K562 (cell line): Measurements from ENCODE around the gene HACD1. TPM values are rescaled to one million over a fixed set of nuclear protein-coding genes. Genes with fewer than 3 reads are reported as not detected.

Experiments
- BACH1 ChIP-seq: fragments of 200-800 bp; sonication (Bioruptor generic); IDR thresholded peaks from 2 replicates; pipeline ENCODE4 v1.6.1; 2016; ENCODE audit warnings: missing genetic modification characterization, missing compliant biosample characterization
- FIP1L1 ChIP-seq: fragments of 200-400 bp; formaldehyde crosslinking; IDR thresholded peaks from 2 replicates; pipeline ENCODE4 v1.6.1; 2018; ENCODE audit warnings: mild to moderate bottlenecking, low read depth, low read length; ENCODE audit not compliant: poor library complexity, severe bottlenecking
- FUS ChIP-seq: fragments of 200-400 bp; formaldehyde crosslinking; optimal IDR thresholded peaks from 2 replicates; pipeline ENCODE3; 2017; ENCODE audit warnings: low read depth, low read length
- SMC3 ChIP-seq: conservative IDR thresholded peaks from 2 replicates; pipeline ENCODE4 v1.6.1; 2011; ENCODE audit warnings: low read depth, low read length, improper control_type of control experiment; ENCODE audit not compliant: insufficient read depth
- YBX1 ChIP-seq: fragments of 450-650 bp; IDR thresholded peaks from 2 replicates; pipeline ENCODE4 v1.7.1; 2016; ENCODE audit warnings: mild to moderate bottlenecking
- polyA plus RNA-seq, 8 experiments: library from polyadenylated mRNA; depleted of rRNA in 4 of 8; stranded (reverse) in 5 of 8; unstranded in 3 of 8; fragments of >200 nt; fragmentation: Nextera tagmentation in 2 of 8; fragmentation: Illumina TruSeq in 1 of 8; extraction: Ambion mirVana in 2 of 8; extraction: Trizol in 1 of 8; gene quantifications; 2 replicates each; pipeline versions ENCODE4 v1.2.1 to v1.2.3, GENCODE V29; 2011 to 2014; ENCODE audit warnings: inconsistent platforms in 1 of 8, missing spikeins in 1 of 8
- total RNA-seq, 7 experiments: library from RNA; depleted of rRNA in 6 of 7; stranded (reverse); fragments of >200 nt in 6 of 7; fragmentation: Illumina TruSeq in 2 of 7; extraction: Trizol in 2 of 7; gene quantifications; 2 replicates each; pipeline versions ENCODE4 v1.2.1 to v1.2.3, GENCODE V29; 2011 to 2021; ENCODE audit warnings: low replicate concordance in 1 of 7
- TF ChIP-seq, protein P1 (sequence below): fragments of 250-450 bp; sonication (Bioruptor Pico); IDR thresholded peaks from 2 replicates; pipeline ENCODE4 v1.5.0; 2021
- TF ChIP-seq, protein P2 (sequence below): fragments of 250-450 bp; sonication (Bioruptor Pico); IDR thresholded peaks from 2 replicates; pipeline ENCODE4 v1.8.0; 2022; ENCODE audit warnings: inconsistent platforms
- TF ChIP-seq, protein P3 (sequence below): fragments of 450-650 bp; conservative IDR thresholded peaks from 2 replicates; pipeline ENCODE4 v1.6.1; 2016; ENCODE audit warnings: missing genetic modification characterization, low read depth, mild to moderate bottlenecking, control low read depth, missing compliant biosample characterization
- TF ChIP-seq, protein P4 (sequence below), 3 experiments: IDR thresholded peaks in 2 of 3; conservative IDR thresholded peaks in 1 of 3; 2 replicates each; pipeline ENCODE4 v1.5.1; 2011 to 2012; ENCODE audit warnings: low read length in 3 of 3, mild to moderate bottlenecking in 3 of 3, control low read depth in 2 of 3, improper control_type of control experiment in 1 of 3, inconsistent platforms in 1 of 3, low read depth in 1 of 3, mixed read lengths in 1 of 3, moderate library complexity in 1 of 3; ENCODE audit not compliant: insufficient read depth in 2 of 3

Gene HACD1
- total and polyA plus RNA-seq, 9 of the 15 experiments (the other 6 are each of a cell fraction or from before 2014, with no cell fraction given), result 0.99 to 4.5 (median 2.4) TPM

DNA sequence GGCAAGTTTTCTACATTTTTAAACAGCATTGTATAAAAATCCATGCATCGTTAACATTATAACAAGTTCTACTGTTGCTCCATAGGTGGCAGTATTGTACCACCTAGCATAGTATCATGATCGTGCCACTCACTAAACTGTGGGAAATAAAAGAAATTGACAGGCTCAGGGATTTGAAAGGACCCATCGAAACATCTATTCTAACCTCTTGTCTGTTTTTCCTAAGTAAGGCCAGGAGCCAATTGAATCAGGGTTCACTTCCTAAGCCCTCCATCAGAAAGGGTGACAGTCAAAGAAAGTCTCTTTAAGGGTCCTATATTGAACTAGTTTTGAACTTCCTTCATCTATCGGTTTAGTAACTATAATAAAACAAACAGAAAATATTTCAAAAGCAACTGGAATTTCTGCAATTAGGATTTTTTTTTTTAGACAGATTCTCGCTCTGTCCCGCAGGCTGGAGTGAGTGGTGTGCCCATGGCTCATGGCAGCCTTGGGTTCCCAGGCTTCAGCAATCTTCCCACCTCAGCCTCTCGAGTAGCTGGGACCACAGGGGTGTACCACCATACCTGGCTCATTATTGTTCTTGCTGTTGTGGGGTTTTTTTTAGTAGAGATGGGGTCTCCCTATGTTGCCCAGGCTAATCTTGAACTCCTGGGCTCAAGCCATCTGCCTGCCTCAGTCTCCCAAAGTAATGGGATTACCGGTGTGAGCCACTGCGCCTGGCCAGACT is 9.4 kb downstream of the HACD1 start (continued):
- TF ChIP-seq, protein P1, sequence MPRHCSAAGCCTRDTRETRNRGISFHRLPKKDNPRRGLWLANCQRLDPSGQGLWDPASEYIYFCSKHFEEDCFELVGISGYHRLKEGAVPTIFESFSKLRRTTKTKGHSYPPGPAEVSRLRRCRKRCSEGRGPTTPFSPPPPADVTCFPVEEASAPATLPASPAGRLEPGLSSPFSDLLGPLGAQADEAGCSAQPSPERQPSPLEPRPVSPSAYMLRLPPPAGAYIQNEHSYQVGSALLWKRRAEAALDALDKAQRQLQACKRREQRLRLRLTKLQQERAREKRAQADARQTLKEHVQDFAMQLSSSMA (CRISPR knock-in tag), result no peak
- TF ChIP-seq, protein P2, sequence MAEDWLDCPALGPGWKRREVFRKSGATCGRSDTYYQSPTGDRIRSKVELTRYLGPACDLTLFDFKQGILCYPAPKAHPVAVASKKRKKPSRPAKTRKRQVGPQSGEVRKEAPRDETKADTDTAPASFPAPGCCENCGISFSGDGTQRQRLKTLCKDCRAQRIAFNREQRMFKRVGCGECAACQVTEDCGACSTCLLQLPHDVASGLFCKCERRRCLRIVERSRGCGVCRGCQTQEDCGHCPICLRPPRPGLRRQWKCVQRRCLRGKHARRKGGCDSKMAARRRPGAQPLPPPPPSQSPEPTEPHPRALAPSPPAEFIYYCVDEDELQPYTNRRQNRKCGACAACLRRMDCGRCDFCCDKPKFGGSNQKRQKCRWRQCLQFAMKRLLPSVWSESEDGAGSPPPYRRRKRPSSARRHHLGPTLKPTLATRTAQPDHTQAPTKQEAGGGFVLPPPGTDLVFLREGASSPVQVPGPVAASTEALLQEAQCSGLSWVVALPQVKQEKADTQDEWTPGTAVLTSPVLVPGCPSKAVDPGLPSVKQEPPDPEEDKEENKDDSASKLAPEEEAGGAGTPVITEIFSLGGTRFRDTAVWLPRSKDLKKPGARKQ (CRISPR knock-in tag), result 0 out of 2 replicates have a peak, but pooled peaks have one; percentile 17
- TF ChIP-seq, protein P3, sequence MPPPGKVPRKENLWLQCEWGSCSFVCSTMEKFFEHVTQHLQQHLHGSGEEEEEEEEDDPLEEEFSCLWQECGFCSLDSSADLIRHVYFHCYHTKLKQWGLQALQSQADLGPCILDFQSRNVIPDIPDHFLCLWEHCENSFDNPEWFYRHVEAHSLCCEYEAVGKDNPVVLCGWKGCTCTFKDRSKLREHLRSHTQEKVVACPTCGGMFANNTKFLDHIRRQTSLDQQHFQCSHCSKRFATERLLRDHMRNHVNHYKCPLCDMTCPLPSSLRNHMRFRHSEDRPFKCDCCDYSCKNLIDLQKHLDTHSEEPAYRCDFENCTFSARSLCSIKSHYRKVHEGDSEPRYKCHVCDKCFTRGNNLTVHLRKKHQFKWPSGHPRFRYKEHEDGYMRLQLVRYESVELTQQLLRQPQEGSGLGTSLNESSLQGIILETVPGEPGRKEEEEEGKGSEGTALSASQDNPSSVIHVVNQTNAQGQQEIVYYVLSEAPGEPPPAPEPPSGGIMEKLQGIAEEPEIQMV (tag), result no peak
- TF ChIP-seq BACH1 (tag), result no peak
- no peak for TF ChIP-seq FIP1L1
- TF ChIP-seq SMC3, result peak; percentile 70
- no peak for TF ChIP-seq FUS
- TF ChIP-seq YBX1, result no peak
- TF ChIP-seq, protein P4, sequence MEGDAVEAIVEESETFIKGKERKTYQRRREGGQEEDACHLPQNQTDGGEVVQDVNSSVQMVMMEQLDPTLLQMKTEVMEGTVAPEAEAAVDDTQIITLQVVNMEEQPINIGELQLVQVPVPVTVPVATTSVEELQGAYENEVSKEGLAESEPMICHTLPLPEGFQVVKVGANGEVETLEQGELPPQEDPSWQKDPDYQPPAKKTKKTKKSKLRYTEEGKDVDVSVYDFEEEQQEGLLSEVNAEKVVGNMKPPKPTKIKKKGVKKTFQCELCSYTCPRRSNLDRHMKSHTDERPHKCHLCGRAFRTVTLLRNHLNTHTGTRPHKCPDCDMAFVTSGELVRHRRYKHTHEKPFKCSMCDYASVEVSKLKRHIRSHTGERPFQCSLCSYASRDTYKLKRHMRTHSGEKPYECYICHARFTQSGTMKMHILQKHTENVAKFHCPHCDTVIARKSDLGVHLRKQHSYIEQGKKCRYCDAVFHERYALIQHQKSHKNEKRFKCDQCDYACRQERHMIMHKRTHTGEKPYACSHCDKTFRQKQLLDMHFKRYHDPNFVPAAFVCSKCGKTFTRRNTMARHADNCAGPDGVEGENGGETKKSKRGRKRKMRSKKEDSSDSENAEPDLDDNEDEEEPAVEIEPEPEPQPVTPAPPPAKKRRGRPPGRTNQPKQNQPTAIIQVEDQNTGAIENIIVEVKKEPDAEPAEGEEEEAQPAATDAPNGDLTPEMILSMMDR (IDR thresholded peaks at IDR 0.05 in 2 of 3, conservative IDR thresholded peaks at IDR 0.05 in 1 of 3; ENCODE audit: insufficient read depth in 2 of 3, low read depth in 1 of 3, low read length in 3 of 3), result peak; percentile 69 to 90 (median 74)
